Heart left ventricle (tissue), 16 donors: ENCODE measurements around the gene RILP. TPM values are rescaled to one million over a fixed set of nuclear protein-coding genes. Genes with fewer than 3 reads are reported as not detected.
"Not testable (repeated sequence)": the region's sequence is repeated elsewhere in the genome, so short reads cannot be mapped to it uniquely, and the experiment has no call there.

Experiments used
- ATAC-seq, 4 donors: fragments of 200-7000 bp; cut with Tn5 transposase; one replicate each; pipeline ENCODE4 v1.9.1; 2020 to 2022; ENCODE audit warnings: moderate library complexity in 4 of 4, mild to moderate bottlenecking in 3 of 4, moderate number of reproducible peaks in 1 of 4
- DNase-seq, 5 donors: peaks; one replicate each; pipeline ENCODE4 v3.0.0-alpha.2; 2020
- H3K27ac ChIP-seq, 12 donors: fragments of 200-600 bp; sonication (generic) in 4 of 12; one replicate each; pipeline versions ENCODE4 v1.5.0 to v1.8.0; 2016 to 2022; ENCODE audit warnings: mild to moderate bottlenecking in 2 of 12
- H3K27me3 ChIP-seq, 9 donors: fragments of 200-600 bp; sonication (generic) in 2 of 9; one replicate each; pipeline versions ENCODE4 v1.5.1 to v1.8.0; 2016 to 2022; ENCODE audit warnings: mild to moderate bottlenecking in 3 of 9
- H3K36me3 ChIP-seq, 9 donors: fragments of 200-600 bp; sonication (generic) in 2 of 9; one replicate each; pipeline versions ENCODE4 v1.5.0 to v1.8.0; 2018 to 2022; ENCODE audit warnings: mild to moderate bottlenecking in 2 of 9
- H3K4me1 ChIP-seq, 12 donors: fragments of 200-600 bp; sonication (generic) in 4 of 12; one replicate each; pipeline versions ENCODE4 v1.5.0 to v1.8.0; 2016 to 2022; ENCODE audit warnings: mild to moderate bottlenecking in 3 of 12
- H3K4me3 ChIP-seq, 12 donors: fragments of 200-600 bp; sonication (generic) in 4 of 12; one replicate each; pipeline versions ENCODE4 v1.5.0 to v1.8.0; 2017 to 2022; ENCODE audit warnings: mild to moderate bottlenecking in 9 of 12, moderate library complexity in 4 of 12
- H3K9me3 ChIP-seq, 12 donors: fragments of 200-600 bp; sonication (generic) in 4 of 12; one replicate each; pipeline versions ENCODE4 v1.5.0 to v1.8.0; 2016 to 2022; ENCODE audit warnings: mild to moderate bottlenecking in 1 of 12
- CTCF ChIP-seq, 12 donors: fragments of 200-600 bp; sonication (generic) in 4 of 12; IDR thresholded peaks; one replicate each; pipeline versions ENCODE4 v1.5.0 to v1.8.0; 2018 to 2022; ENCODE audit warnings: antibody characterized with exemption in 12 of 12, mild to moderate bottlenecking in 5 of 12
- POLR2A ChIP-seq, 2 donors: fragments of 450-650 bp; IDR thresholded peaks; one replicate each; pipeline ENCODE4 v1.6.1; 2017; ENCODE audit warnings: antibody characterized with exemption in 2 of 2, mild to moderate bottlenecking in 2 of 2, moderate library complexity in 2 of 2
- WGBS, 4 donors: extraction: QIAGEN DNeasy Blood & Tissue Kit in 2 of 4; methylation state at CpG; one replicate each; pipeline versions ENCODE4 v1.1.5 to v1.1.7; 2013 to 2018; 5-methylcytosine and 5-hydroxymethylcytosine counted together
- intact Hi-C, 10 donors: fragments of 100-400 bp; cut with DNase I; formaldehyde crosslinking; loops; one replicate each; pipeline versions ENCODE4 v1.11.1 to v1.14.2; 2022
- polyA plus RNA-seq, 2 donors: library from polyadenylated mRNA; stranded (reverse); fragments of 200-250 nt; gene quantifications; one replicate each; pipeline ENCODE4 v1.2.3, GENCODE V29; 2013
- total RNA-seq, 9 donors: library from RNA; depleted of rRNA in 2 of 9; stranded (reverse); fragments of >200 nt in 2 of 9; fragmentation: NEBNext Ultra II Directional in 3 of 9; extraction: Animal tissue kit (Norgen Biotek cat#: 25700) in 3 of 9; gene quantifications; one replicate each; pipeline versions ENCODE4 v1.1.0 to v1.2.4, GENCODE V29; 2016 to 2023
- donor health status: ischemic (EF 13 %, LVEDD 7.1; RV severe dilation, severe dysfunction).
- donor health status: healthy with polysubstance abuse.
- donor health status: DM: no; HTN: yes; CAD: no.
- donor health status: DM: no; HTN: no; CAD: no.
- donor health status: ischemic (EF 25% LVEDD 6.9; RV normal size, moderate dysfunction).
- donor health status: ischemic (EF 25% LVEDD 5.7; RV mildly dilated, moderate dysfunction).
- donor health status: healthy.
- donor health status: DM: yes; HTN: yes; CAD: no.
- donor health status: ischemic (EF 35%, LVEDD 5.7; RV mildly dilated, moderate dysfunction).
- donor health status: nonischemic (EF 11% LVEDD 7.7; RV severe dilation, severe dysfunction).
- donor health status: DM: yes; HTN: yes; CAD: no.
- donor health status: PGD.
- donor health status: ischemic (EF 29% LVEDD 5.4; RV normal size, mild dysfunction).
- donor health status: nonischemic (EF 23%, LVEDD 6.1; RV moderate dilation, normal function).

Gene RILP
- total and polyA plus RNA-seq, 11 donors: 37.6 to 130 (median 60.1) TPM

- peaks cover 0 to 5% (median 0%) of the 10 kb centered on the region in 12 donors for H3K9me3 ChIP-seq
- no peak overlapping the region for H3K4me3 ChIP-seq
- TF ChIP-seq POLR2A (IDR thresholded peaks at IDR 0.05): no peak
- no peak for TF ChIP-seq CTCF (IDR thresholded peaks at IDR 0.05)
- no peaks in the 10 kb centered on the region for H3K27me3 ChIP-seq
- 83 to 92% (median 88%) methylated on average over 7 of the region's 7 CpGs for WGBS, 4 donors
- DNase-seq: no peak
- no peaks in the 10 kb centered on the region for H3K4me1 ChIP-seq
- intact Hi-C loops: no loop called here
- no peaks in the 10 kb centered on the region for H3K36me3 ChIP-seq
- no peak for ATAC-seq
- no peak overlapping the region for H3K27ac ChIP-seq
These were observed 43.7 kb upstream of the RILP start for GRCh38 chr17:1693339-1693738.

GRCh38 chr17:1690544-1691221 lies 41.0 kb upstream of the RILP start:
- ATAC-seq (no peak), DNase-seq (no peak)
- no peak for TF ChIP-seq CTCF (IDR thresholded peaks at IDR 0.05)
- no peak for TF ChIP-seq POLR2A (IDR thresholded peaks at IDR 0.05)
- Histone ChIP-seq H3K27ac (no peak overlapping the region), H3K4me3 (no peak overlapping the region), H3K27me3 (no peaks in the 10 kb centered on the region), H3K36me3 (no peaks in the 10 kb centered on the region), H3K9me3 (peaks cover 0 to 5% (median 0%) of the 10 kb centered on the region in 12 donors), H3K4me1 (no peaks in the 10 kb centered on the region)
- WGBS, 4 donors: 82 to 96% (median 86%) methylated on average over 4 to 8 of the region's 8 CpGs
- intact Hi-C loops: no loop called here

- H3K27me3 ChIP-seq, ATAC-seq, H3K36me3 ChIP-seq, H3K9me3 ChIP-seq, DNase-seq, H3K4me3 ChIP-seq, H3K27ac ChIP-seq: not testable (repeated sequence)
- WGBS, 4 donors: 71 to 89% (median 80%) methylated on average over 6 of the region's 6 CpGs
- intact Hi-C loops: loop anchor here in 1 of 10 donors (10.0 kb wide), 1 partner anchor 356 kb away; the partner anchor contains the start of gene OVCA2
- H3K4me1 ChIP-seq: peaks cover 0 to 12% (median 9%) of the 10 kb centered on the region in 12 donors
These were observed 38.7 kb upstream of the RILP start for GRCh38 chr17:1688405-1688804.

- TF ChIP-seq POLR2A (IDR thresholded peaks at IDR 0.05): no peak
- TF ChIP-seq CTCF (IDR thresholded peaks at IDR 0.05): no peak
- ATAC-seq (no peak), DNase-seq (no peak)
- no peaks in the 10 kb centered on the region for H3K27me3 ChIP-seq
- intact Hi-C loops: loop anchor here in 1 of 10 donors (10.0 kb wide), 1 partner anchor 359 kb away; the partner anchor contains the start of gene OVCA2
- WGBS, 4 donors: 92 to 95% (median 93%) methylated on average over 7 of the region's 7 CpGs
- no peaks in the 10 kb centered on the region for H3K9me3 ChIP-seq
- H3K27ac ChIP-seq: no peak overlapping the region
- H3K4me1 ChIP-seq: peaks cover 0 to 25% (median 20%) of the 10 kb centered on the region in 12 donors
- peaks cover 0 to 26% (median 24%) of the 10 kb centered on the region in 9 donors for H3K36me3 ChIP-seq
- H3K4me3 ChIP-seq: no peak overlapping the region
These were observed 36.4 kb upstream of the RILP start for GRCh38 chr17:1686086-1686485.
